Globus pallidus (tissue), 1 donor: ENCODE results near the gene AGR2.

Experiments used
- DNase-seq: peaks from one replicate; pipeline ENCODE4 v3.0.0-alpha.2; 2015; ENCODE audit warnings: low spot score

AGR2 gene

GRCh38 chr7:16812542-16813231 lies 7.9 kb upstream of the AGR2 start:
- DNase-seq, result no peak

DNA sequence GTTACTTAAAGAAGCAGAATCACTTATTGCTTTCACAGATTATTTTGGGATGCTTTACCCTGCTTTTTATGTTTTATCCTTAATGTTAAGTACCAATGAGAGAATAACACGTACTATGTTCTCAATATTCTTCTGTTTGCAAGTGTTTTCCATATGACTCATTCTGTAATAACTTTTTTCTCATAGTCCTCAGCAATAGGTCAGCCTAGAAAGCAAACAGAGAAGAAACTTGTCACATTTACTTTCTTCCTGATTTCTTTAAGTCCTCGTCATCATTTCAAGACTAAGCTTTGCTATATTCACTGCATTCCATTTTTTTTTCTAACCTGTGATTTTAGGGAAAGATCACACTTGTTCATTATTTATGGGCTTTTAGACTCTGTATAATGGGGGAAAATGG lies 6.8 kb upstream of the AGR2 start:
- no peak for DNase-seq

- DNase-seq, result no peak
Observed at GRCh38 chr7:16810573-16810972, 5.8 kb upstream of the AGR2 start.

DNA sequence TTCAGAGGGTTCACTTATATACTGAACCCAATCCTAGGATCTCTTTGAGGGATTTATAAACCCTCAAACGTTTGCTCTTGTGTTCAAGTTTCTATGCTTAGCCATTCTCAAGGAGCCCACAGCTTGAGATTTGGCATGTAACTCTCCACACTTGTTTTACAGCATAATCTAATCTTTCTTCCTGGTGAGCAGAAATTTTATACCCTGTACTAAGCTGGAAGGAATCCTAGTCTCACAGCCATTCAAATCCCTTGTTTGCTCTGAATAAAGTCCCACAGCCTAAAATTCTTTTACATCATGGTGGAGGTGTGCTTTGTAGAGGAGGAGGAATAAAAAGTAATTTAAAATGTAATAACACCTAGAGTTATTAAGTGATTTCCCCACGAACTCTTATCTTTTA lies 5.3 kb upstream of the AGR2 start:
- DNase-seq, result no peak

GRCh38 chr7:16805441-16805840 lies 642 bp upstream of the AGR2 start:
- no peak for DNase-seq

DNA sequence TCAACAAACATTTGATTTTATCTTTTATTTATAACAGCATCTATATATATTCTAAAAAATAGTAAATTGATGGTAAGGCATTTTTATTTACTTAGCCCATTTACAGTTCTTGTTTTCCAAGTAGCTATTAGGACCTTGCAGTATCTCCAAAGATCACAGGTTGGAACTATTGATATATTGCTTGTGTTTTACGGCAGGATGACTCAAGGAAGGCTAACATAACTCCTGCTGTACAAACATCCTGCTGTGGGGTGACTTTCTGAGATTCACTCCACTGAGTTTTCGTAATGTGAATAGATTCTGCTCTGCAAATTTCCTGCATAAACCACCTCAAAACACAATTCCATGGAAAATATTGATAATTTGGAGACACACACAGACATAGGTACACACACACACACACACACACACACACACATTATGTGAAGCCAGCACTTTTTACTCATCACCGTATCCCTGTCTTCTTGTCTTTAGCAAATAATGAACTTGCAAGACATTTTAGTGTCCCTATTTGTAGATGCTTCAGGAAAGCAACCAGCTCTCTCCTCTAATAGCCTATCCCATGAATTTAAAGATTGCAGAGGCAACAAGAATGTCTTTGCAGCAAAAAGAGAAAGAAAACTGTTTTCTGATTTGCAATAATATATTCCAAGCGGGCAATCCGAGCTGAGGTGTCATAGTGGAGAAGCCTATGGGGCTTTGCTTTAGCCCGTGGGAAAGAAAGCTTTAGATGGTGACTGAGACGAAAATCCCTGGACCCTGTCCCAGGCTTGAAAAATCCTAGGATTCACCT lies 722 bp downstream of the AGR2 start:
- DNase-seq, result no peak

GRCh38 chr7:16803125-16803524 lies 1.7 kb downstream of the AGR2 start:
- no peak for DNase-seq

- DNase-seq, result no peak
Observed at GRCh38 chr7:16801579-16801978, 3.2 kb downstream of the AGR2 start.

DNA sequence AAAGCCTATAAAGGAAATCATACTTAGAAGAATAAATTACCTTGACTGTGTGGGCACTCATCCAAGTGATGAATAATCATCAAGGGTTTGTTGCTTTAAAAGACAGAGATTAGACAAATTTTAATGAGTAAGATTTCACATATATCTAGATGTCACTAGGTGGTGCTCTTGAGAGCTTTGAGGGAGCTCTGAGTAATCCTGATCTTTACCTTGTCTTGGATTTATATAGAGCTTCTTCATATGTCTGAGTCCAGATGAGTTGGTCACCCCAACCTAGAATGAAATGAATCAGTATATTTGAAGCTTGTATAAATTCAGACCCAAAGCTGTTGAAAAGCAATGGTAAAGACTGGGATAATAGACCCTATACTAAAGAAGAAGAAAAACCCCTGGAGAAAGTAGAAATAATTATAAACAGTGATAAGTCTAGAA lies 3.7 kb downstream of the AGR2 start:
- DNase-seq, result peak; percentile 9

DNA sequence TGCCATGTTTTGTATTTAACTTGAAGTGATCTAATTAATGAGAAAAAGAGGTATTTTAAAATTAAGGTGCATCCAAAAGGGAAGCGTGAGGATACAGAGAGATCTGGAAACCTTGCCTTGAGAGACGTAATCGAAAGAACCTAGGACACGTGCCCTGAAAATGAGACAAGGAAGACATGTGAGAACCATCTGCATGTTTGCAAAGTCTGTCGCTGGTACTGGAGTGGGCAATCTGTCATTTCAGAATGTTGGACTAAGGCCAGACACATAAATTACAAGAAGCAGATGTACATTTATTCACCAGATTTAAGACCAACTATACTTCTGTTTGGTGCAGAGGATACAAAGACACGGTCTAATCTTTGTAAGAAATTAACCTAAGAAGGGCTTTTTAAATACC lies 9.2 kb downstream of the AGR2 start:
- DNase-seq, result no peak

DNA sequence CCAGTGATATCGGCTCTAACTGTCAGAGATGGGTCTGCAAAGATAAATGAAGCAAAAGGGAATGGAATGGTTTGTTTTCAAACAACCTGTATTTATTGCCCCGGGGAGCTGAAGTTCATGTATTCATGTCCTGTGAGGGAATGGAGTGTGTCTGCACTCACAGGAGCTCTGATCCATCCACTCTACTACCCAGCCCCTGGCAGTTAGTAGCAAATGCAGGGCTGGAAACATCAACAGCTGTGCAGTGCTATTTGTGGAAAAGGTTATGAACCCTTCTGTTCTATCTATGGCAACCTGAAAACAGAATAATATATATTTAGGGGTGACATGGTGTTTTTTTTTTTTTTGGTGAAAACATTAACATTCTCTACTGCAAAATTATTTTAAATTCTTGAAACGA lies 9.8 kb downstream of the AGR2 start:
- DNase-seq, result no peak

DNA sequence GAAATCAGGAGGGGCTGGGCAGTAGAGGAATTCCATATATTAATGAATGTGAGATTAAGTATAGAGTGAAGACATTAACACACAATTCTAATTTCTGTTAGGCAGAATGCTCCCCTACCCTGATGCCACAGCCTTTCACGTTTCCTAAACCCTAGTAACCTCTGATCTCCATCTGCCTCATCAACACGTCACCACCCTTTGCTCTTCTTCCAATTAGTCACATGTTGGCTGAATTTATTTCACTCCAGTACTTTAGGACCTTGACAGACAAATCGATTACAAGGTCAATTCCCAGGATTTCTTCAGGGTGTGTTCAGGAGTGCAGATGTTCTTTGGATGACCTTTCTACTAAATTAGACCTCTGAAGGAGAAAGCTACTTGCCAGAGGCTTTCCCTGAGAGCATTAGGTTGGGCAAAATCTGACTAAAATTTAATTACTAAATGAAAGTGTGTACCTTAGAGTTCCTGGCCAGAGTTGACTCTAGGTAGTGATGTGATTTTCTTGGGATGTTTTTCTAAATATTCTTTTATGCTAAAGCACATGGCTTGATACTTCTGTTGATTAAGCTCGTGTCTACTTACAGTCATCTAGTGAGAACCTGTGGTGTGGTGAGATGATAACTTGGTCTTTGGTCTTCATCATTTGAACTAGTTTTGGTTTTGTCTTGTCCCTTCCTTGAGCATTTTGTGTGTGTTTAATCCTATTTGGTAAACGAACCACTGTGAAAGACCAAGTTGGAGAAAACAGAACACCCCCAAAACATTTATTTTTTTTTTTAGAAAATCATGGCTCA lies 12.7 kb downstream of the AGR2 start:
- DNase-seq, result no peak

DNA sequence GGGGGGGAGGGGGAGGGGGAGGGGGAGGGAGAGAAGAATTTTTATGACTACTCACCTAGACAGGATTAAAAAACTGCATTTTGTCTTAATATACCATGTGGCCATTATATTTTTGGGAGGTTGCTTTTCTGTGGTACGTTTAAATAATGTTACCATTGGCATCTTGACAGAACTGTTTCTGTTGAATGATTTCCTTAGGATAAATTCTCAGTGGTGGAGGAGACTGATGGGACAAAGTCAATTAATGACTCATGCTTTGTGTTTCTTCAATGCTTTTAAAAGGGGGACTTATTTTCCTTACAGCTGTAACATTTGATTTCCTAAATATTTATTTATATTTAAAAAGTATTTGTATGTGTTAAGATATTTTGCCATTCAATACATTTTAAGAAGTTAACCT lies 13.7 kb downstream of the AGR2 start:
- DNase-seq, result no peak

- no peak for DNase-seq
Observed at GRCh38 chr7:16787127-16787526, 17.7 kb downstream of the AGR2 start.

DNA sequence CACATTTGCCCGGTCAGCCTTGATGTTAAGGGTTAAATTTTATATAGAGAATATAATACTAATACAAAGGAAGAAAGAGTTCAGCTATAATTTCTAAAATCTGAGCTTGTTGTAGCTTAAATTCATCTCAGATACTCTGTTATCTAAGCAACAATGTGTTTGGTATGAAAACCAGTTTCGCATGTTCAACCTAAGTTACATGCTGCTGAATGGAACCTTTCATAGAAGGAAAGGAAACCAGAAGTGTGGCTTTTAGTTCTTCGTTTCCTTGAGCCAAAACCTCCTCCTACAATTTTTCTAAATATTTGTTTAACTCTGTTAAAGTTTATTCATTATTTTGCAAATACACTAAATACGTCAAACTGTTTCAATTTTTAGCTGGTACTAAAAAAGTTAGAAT lies 18.5 kb downstream of the AGR2 start:
- DNase-seq, result no peak

DNA sequence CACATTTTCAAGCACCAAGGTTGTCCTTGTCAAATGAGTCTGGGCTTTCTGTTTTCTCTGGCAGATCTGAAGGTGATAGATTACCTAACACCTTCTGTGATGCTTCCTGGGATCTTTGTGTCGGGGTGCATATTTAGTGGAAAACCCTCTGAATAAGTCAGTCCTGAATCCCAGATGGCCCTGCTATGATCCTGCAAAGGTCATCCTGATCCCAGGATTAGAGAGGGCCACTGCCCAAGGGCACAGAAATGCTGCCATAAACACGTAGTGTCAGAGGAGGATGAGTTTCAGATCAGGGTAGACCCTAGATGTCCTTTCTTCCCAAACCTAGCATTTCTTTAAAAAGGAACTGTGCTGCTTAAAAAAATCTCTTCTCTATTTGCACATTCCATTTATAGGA lies 19.0 kb downstream of the AGR2 start:
- DNase-seq, result no peak

DNA sequence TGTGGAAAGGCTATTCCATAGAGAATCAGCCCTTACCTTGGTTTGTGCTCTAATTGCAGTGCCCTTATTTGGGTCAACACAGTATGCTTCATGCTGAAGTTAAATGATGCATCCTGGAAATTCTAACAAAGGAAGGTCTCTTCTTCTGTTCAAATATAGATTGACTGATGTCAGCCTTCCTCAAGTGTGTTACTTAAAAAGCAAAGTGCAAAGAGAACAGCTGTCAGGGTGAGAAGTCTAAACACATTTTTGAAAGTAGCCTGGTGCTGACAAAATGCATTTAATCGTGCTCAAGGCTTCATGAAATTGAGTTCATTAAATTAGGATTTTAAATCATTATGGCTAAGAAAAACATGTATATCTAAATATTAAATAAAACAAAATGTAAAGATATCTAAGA lies 19.5 kb downstream of the AGR2 start:
- DNase-seq, result no peak

DNA sequence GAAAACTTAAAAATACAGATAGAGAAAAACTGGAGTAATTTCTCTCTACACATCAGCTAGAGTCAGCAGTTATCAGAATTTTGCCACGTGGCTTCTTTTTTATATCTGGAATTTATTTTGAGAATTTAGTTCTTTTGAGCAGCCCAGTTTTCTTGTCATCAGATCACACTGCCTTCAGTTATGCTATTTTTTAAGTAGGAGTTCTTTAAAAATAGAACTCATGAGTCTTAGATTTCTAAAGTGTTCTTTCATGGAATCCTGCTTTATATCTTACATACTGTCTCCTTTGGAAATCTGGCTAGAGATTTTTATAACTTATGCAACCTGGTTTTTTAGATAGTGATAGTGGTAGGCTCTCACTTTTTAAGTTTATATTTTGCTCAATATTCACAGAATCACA lies 24.2 kb downstream of the AGR2 start:
- no peak for DNase-seq

GRCh38 chr7:16779051-16779450 lies 25.7 kb downstream of the AGR2 start:
- no peak for DNase-seq

- DNase-seq, result no peak
Observed at GRCh38 chr7:16778476-16778875, 26.3 kb downstream of the AGR2 start.

DNA sequence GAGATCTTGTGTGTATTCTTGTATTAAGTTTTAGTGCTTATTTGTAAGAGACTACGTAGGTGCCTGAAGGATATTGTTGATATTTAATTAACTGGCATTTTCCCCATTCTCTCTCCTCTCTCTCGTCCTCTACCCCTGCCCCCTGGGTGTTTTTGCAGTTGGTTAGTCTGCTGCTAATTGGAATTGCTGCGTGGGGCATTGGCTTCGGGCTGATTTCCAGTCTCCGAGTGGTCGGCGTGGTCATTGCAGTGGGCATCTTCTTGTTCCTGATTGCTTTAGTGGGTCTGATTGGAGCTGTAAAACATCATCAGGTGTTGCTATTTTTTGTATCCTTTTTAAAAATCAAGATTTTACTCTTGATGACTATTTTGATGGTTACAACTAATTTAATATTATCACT lies 28.7 kb downstream of the AGR2 start:
- no peak for DNase-seq

DNA sequence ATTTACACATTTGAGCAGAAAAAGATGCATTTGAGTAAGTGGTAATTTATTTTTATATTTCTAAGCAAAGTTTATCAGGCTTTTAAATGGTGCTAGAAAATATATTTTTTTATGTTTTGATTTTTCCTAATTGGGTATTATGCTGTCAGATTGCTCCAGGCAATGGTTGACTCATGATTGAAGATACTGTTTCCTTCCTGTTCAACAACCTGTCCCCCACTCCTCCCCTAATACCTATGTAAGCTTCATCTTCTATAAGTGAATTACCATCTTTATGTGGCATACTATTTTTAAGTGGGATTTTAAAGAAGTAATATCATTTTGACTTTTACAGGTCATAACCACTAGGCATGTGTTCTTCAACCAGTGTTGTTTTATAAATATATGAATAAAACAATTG lies 29.8 kb downstream of the AGR2 start:
- no peak for DNase-seq

DNA sequence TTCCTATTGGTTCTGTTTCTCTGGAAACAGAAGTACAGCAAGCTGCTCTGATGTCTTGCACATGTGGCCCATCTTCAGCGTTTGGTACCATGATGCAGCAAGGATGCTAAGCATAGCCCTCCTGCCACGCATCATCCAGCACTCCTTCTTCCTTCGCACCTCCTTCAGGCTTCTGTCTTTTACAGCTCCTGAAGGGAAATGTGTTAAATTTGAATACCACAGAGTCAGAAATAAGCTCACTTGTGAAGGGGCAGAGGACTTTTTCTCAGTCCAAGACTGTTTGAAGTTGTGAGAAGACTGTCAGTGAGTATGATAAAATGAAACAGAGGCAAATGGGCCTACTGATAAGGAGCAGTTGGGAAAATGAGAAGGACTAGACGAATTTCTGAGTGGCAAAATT lies 30.5 kb downstream of the AGR2 start:
- no peak for DNase-seq
